HG03460 (cell line): ENCODE results near the gene C17orf50.

Source experiments
- ATAC-seq: cut with Tn5 transposase; IDR thresholded peaks from one replicate; pipeline ENCODE4 v1.9.1; 2021; ENCODE audit not compliant: unreplicated experiment

The C17orf50 gene

DNA sequence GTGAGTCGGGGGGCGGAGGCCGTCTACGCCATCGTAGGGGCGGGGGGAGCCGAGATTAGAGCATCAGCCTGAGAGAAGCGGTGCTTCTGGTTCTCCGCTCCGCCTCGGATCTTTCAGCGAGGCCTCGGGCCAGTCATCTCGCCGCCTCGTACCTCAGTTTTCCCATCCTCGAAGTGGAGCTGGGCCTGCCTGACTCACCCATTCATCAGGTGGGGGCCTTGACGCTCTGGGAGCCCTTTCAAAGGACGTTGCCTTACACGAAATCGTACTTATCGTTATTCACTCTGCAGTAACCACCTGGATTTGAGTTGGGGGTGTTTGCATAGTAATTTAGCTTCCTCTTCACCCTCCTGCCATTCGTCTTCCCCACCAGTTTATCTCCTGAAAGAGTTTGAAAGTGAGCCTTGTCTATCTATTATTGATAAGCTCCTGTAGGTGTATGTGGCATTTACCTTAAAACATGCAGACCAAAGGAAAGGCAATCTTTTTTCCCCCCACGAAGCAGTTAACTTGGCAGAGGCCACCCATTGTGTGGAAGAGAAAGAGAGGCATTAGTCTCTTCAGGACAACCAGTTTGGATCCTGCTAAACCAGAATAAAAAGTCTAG is 49.3 kb downstream of the C17orf50 start:
- ATAC-seq = no peak

DNA sequence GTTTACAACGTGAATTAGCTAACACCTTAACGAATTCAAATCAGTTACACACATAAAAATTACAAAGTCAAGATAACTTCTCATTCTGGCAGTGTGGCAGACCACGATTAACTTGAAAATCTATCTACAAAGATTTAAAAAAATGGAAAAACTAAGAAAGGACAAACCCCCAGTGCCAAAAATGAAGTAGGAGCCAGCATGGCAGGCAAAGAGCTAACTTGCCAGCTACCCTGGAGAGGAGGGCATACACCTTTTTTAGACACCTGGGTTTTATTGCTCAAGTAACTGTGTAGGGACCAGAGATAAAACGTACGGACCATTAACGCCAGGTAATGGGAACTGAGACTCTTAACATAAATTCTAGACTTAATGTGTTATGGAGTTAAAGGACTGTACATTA is 51.1 kb downstream of the C17orf50 start:
- no peak for ATAC-seq

DNA sequence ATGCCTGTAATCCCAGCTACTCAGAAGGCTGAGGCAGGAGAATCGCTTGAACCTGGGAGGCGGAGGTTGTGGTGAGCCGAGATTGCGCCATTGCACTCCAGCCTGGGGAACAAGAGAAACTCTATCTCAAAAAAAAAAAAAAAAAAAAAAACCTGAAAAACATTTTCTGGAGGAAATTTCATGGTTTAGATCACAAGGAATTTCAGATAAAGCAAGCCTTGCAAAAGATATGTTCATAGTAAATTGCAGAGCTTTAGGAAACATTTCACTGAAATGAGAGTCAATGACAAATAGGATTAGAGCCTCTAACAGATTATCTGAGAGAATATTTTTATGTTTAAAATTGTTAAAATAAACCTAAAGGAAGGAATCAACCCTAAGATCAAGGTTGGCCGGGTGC is 51.8 kb downstream of the C17orf50 start:
- ATAC-seq = no peak
